ENCODE measurements around the gene PRELID3B.

Gene PRELID3B

GRCh38 chr20:59010321-59010994 lies 32.1 kb downstream of the PRELID3B start:
- no peak for DNase-seq (ENCODE audit: low read depth in 2 of 2)

GRCh38 chr20:59008715-59009336 lies 33.8 kb downstream of the PRELID3B start:
- DNase-seq (ENCODE audit: low read depth in 2 of 2): no peak

- DNase-seq (ENCODE audit: low read depth in 2 of 2): no peak
Measured at GRCh38 chr20:59007665-59008511, 34.7 kb downstream of the PRELID3B start.

- no peak for DNase-seq (ENCODE audit: low read depth in 2 of 2)
Measured at GRCh38 chr20:59006864-59007664, 35.5 kb downstream of the PRELID3B start, which contains the start of gene CTSZ. TSS of gene CTSZ (minus strand) at chr20:59007254. CDS start at chr20:59007128, 126 bp downstream.

- no peak for DNase-seq (ENCODE audit: low read depth in 2 of 2)
Measured at GRCh38 chr20:59006167-59006863, 36.3 kb downstream of the PRELID3B start.

- DNase-seq (ENCODE audit: low read depth in 2 of 2): no peak
Measured at GRCh38 chr20:59005523-59006166, 36.9 kb downstream of the PRELID3B start.

- DNase-seq (ENCODE audit: low read depth in 2 of 2): no peak
Measured at GRCh38 chr20:59004763-59005522, 37.6 kb downstream of the PRELID3B start.

- no peak for DNase-seq (ENCODE audit: low read depth in 2 of 2)
Measured at GRCh38 chr20:59004493-59004762, 38.2 kb downstream of the PRELID3B start.

- DNase-seq (ENCODE audit: low read depth in 2 of 2): no peak
Measured at GRCh38 chr20:59003836-59004492, 38.6 kb downstream of the PRELID3B start.

GRCh38 chr20:59002874-59003399 lies 39.6 kb downstream of the PRELID3B start:
- no peak for DNase-seq (ENCODE audit: low read depth in 2 of 2)

- DNase-seq (ENCODE audit: low read depth in 2 of 2): no peak
Measured at GRCh38 chr20:59002388-59002787, 40.2 kb downstream of the PRELID3B start.

GRCh38 chr20:59001449-59002171 lies 41.0 kb downstream of the PRELID3B start:
- DNase-seq (ENCODE audit: low read depth in 2 of 2): no peak

- no peak for DNase-seq (ENCODE audit: low read depth in 2 of 2)
Measured at GRCh38 chr20:59001068-59001448, 41.5 kb downstream of the PRELID3B start.

GRCh38 chr20:59000326-59000725 lies 42.3 kb downstream of the PRELID3B start:
- no peak for DNase-seq (ENCODE audit: low read depth in 2 of 2)

GRCh38 chr20:58998656-58999055 lies 43.9 kb downstream of the PRELID3B start:
- no peak for DNase-seq (ENCODE audit: low read depth in 2 of 2)

GRCh38 chr20:58997141-58997770 lies 45.3 kb downstream of the PRELID3B start:
- no peak for DNase-seq (ENCODE audit: low read depth in 2 of 2)

GRCh38 chr20:58996226-58996611 lies 46.4 kb downstream of the PRELID3B start:
- no peak for DNase-seq (ENCODE audit: low read depth in 2 of 2)
